ENCODE results near the gene ZNF354C.

The ZNF354C gene

GRCh38 chr5:179114756-179115155, 54.6 kb downstream of the ZNF354C start:
- DNase-seq: no peak

- no peak for DNase-seq
Measured at GRCh38 chr5:179115307-179115706, 55.1 kb downstream of the ZNF354C start.

- DNase-seq: no peak
Measured at GRCh38 chr5:179115845-179116524, 55.8 kb downstream of the ZNF354C start.

GRCh38 chr5:179118338-179118737, 58.2 kb downstream of the ZNF354C start:
- no peak for DNase-seq

GRCh38 chr5:179118756-179119414, 58.7 kb downstream of the ZNF354C start:
- DNase-seq: no peak

GRCh38 chr5:179119415-179120170, 59.4 kb downstream of the ZNF354C start:
- no peak for DNase-seq

- DNase-seq: no peak
Measured at GRCh38 chr5:179120421-179120861, 60.3 kb downstream of the ZNF354C start.

GRCh38 chr5:179120951-179121666, 60.9 kb downstream of the ZNF354C start:
- no peak for DNase-seq

- no peak for DNase-seq
Measured at GRCh38 chr5:179121667-179122111, 61.5 kb downstream of the ZNF354C start.

GRCh38 chr5:179122411-179123108, 62.4 kb downstream of the ZNF354C start:
- DNase-seq: no peak

- DNase-seq: no peak
Measured at GRCh38 chr5:179123109-179123426, 62.9 kb downstream of the ZNF354C start.

GRCh38 chr5:179123491-179124272, 63.5 kb downstream of the ZNF354C start:
- DNase-seq: no peak

GRCh38 chr5:179124273-179124852, 64.2 kb downstream of the ZNF354C start:
- no peak for DNase-seq

- no peak for DNase-seq
Measured at GRCh38 chr5:179124853-179125788, 64.9 kb downstream of the ZNF354C start.

- DNase-seq: no peak
Measured at GRCh38 chr5:179125789-179126505, 65.8 kb downstream of the ZNF354C start.

- DNase-seq: no peak
Measured at GRCh38 chr5:179126506-179126991, 66.4 kb downstream of the ZNF354C start.

- DNase-seq: no peak
Measured at GRCh38 chr5:179127136-179128040, 67.2 kb downstream of the ZNF354C start.

- no peak for DNase-seq
Measured at GRCh38 chr5:179128041-179128365, 67.8 kb downstream of the ZNF354C start.
